ENCODE data around the gene WDR47. TPM values are rescaled to one million over a fixed set of nuclear protein-coding genes. Genes with fewer than 3 reads are reported as not detected.

WDR47 gene
- total and polyA plus RNA-seq, 2 experiments from 2014 or later = 15.5 to 17.9 TPM

DNA sequence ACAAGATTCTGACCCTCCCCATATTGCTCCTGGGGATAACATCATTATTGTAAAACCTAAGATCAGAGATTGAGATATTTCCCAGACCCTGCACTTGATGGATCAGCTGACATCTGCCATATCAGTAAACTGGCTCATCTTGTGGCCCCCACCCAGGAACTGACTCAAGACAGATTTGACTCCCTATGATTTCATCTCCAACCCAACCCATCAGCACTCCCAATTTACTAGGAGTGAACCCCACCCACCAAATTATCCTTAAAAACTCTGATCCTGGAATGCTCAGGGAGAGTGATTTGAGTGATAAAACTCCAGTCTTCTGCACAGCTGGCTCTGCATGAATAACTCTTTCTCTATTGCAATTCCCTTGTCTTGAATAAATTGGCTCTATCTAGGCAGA, 72.6 kb downstream of the WDR47 start:
- H2AFZ ChIP-seq = no peak overlapping the region
- no peaks in the 10 kb centered on the region for H4K20me1 ChIP-seq (ENCODE audit: insufficient read depth)
- H3K27me3 ChIP-seq (replicated peaks; ENCODE audit: insufficient read depth) = no peaks in the 10 kb centered on the region
- no peak for DNase-seq
- H3K4me3 ChIP-seq = no peak overlapping the region
- H3K9me2 ChIP-seq (ENCODE audit: insufficient read depth) = no peaks in the 10 kb centered on the region
- peaks cover 11% of the 10 kb centered on the region for H3K36me3 ChIP-seq (ENCODE audit: low read depth)
- H3K4me2 ChIP-seq (ENCODE audit: unreplicated experiment) = no peak overlapping the region
- H3K79me2 ChIP-seq (ENCODE audit: insufficient read depth) = no peaks in the 10 kb centered on the region
- no peaks in the 10 kb centered on the region for H3K4me1 ChIP-seq (ENCODE audit: insufficient read depth)
- in situ Hi-C loops (cut with MboI) = no loop called here
- H3F3A ChIP-seq (ENCODE audit: insufficient read depth) = peaks cover 3% of the 10 kb centered on the region; the same call in 1 of the 2 replicates
- no peak overlapping the region for H3K9ac ChIP-seq
- no peak overlapping the region for H3K27ac ChIP-seq
- H3K9me3 ChIP-seq (ENCODE audit: low read depth) = no peaks in the 10 kb centered on the region
- TF ChIP-seq EZH2phosphoT487 (IDR thresholded peaks at IDR 0.05; ENCODE audit: insufficient read depth, low read depth) (no peak), EZH2 (IDR thresholded peaks at IDR 0.05; ENCODE audit: insufficient read depth, poor library complexity, severe bottlenecking) (no peak)

DNA sequence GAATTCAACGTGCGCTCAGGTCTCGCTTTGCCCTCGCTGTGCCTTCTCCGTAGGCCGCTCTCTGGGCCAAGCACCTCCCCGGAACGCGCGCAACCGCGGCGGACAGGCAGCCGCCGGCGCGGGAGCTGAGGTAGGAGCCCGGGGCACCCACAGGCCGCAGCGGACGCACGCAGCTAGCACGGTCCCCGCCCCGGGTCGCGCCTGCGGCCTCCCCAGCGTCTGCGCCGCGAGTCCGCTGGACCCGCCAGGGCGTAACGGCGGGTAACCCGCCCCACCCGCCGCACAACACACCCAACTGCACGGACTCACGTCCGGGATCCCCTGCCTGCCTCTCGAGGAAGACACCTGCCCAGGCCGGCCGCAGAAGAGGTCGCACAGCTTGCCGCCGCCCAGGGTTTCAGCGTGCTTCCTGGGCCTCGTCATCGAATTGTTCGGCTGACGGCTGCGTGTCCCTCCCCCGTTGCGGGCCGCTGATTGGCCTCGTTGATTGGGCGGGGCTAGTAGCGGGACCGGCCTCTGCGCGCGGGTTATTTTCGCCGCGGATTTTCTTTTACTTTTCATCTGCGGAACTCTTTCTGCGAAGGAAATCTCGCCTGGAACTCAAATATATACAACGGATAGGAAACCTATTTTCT, 78.7 kb downstream of the WDR47 start, which contains the start of gene CLCC1:
TSS of gene CLCC1 (minus strand) at position 433 of the 635 bp plus-strand sequence. CDS start 13,047 bp downstream, outside the sequence.
- Histone ChIP-seq H2AFZ (peak within 1 kb of the TSS; percentile 91), H3K36me3 (ENCODE audit: low read depth) (no peaks in the 10 kb centered on the region), H3K9me2 (ENCODE audit: insufficient read depth) (no peaks in the 10 kb centered on the region), H3K27me3 (replicated peaks; ENCODE audit: insufficient read depth) (no peaks in the 10 kb centered on the region), H3K79me2 (ENCODE audit: insufficient read depth) (peaks cover 44% of the 10 kb centered on the region), H3K4me2 (ENCODE audit: unreplicated experiment) (peak within 1 kb of the TSS; percentile 95), H3F3A (ENCODE audit: insufficient read depth) (peaks cover 23% of the 10 kb centered on the region), H3K9me3 (ENCODE audit: low read depth) (no peaks in the 10 kb centered on the region), H3K4me3 (peak within 1 kb of the TSS; percentile 88), H3K9ac (peak within 1 kb of the TSS; percentile 93), H3K4me1 (ENCODE audit: insufficient read depth) (peaks cover 7% of the 10 kb centered on the region), H4K20me1 (ENCODE audit: insufficient read depth) (no peaks in the 10 kb centered on the region), H3K27ac (peak within 1 kb of the TSS; percentile 93)
- 0 to 1% methylated on average over 68 of the region's 72 CpGs for WGBS, 2 experiments (ENCODE audit: low coverage in 1 of 2, low lambda C conversion rate in 2 of 2, missing lambda C conversion rate in 2 of 2)
- DNase-seq = peak; percentile 98
- no peak for TF ChIP-seq EZH2 (IDR thresholded peaks at IDR 0.05; ENCODE audit: insufficient read depth, poor library complexity, severe bottlenecking)
- no peak for TF ChIP-seq EZH2phosphoT487 (IDR thresholded peaks at IDR 0.05; ENCODE audit: insufficient read depth, low read depth)
- in situ Hi-C loops (cut with MboI) = no loop called here

DNA sequence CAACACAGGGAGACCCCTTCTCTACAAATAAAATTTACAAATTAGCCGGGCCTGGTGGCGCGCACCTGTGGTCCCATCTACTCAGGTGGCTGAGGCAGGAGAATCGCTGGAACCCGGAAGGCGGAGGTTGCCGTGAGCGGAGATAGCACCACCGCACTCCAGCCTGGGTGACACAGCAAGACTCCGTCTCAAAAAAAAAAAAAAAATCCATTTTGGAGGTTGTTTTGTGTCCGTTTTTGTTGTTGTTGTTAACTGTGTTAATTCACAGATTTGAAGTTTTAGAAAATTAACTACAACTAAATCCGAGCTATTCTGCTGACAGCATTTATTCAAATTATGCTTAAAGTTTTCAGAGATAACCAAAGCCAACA, 79.2 kb downstream of the WDR47 start:
- H3F3A ChIP-seq (ENCODE audit: insufficient read depth) = peaks cover 23% of the 10 kb centered on the region
- peaks cover 49% of the 10 kb centered on the region for H3K79me2 ChIP-seq (ENCODE audit: insufficient read depth)
- peak; percentile 49 for DNase-seq
- H3K27me3 ChIP-seq (replicated peaks; ENCODE audit: insufficient read depth) = no peaks in the 10 kb centered on the region
- no peaks in the 10 kb centered on the region for H3K9me2 ChIP-seq (ENCODE audit: insufficient read depth)
- H3K9ac ChIP-seq = peak overlapping the region; percentile 93
- H3K4me1 ChIP-seq (ENCODE audit: insufficient read depth) = peaks cover 7% of the 10 kb centered on the region
- no peaks in the 10 kb centered on the region for H4K20me1 ChIP-seq (ENCODE audit: insufficient read depth)
- WGBS, 2 experiments (ENCODE audit: low coverage in 1 of 2, low lambda C conversion rate in 2 of 2, missing lambda C conversion rate in 2 of 2) = 21 to 24% methylated on average over 12 of the region's 12 CpGs
- H3K36me3 ChIP-seq (ENCODE audit: low read depth) = no peaks in the 10 kb centered on the region
- H3K27ac ChIP-seq = peak overlapping the region; percentile 93
- H3K4me3 ChIP-seq = peak overlapping the region; percentile 88
- no peak for TF ChIP-seq EZH2phosphoT487 (IDR thresholded peaks at IDR 0.05; ENCODE audit: insufficient read depth, low read depth)
- no peak for TF ChIP-seq EZH2 (IDR thresholded peaks at IDR 0.05; ENCODE audit: insufficient read depth, poor library complexity, severe bottlenecking)
- H3K4me2 ChIP-seq (ENCODE audit: unreplicated experiment) = peak overlapping the region; percentile 95
- H3K9me3 ChIP-seq (ENCODE audit: low read depth) = no peaks in the 10 kb centered on the region
- in situ Hi-C loops (cut with MboI) = no loop called here
- H2AFZ ChIP-seq = peak overlapping the region; percentile 91

DNA sequence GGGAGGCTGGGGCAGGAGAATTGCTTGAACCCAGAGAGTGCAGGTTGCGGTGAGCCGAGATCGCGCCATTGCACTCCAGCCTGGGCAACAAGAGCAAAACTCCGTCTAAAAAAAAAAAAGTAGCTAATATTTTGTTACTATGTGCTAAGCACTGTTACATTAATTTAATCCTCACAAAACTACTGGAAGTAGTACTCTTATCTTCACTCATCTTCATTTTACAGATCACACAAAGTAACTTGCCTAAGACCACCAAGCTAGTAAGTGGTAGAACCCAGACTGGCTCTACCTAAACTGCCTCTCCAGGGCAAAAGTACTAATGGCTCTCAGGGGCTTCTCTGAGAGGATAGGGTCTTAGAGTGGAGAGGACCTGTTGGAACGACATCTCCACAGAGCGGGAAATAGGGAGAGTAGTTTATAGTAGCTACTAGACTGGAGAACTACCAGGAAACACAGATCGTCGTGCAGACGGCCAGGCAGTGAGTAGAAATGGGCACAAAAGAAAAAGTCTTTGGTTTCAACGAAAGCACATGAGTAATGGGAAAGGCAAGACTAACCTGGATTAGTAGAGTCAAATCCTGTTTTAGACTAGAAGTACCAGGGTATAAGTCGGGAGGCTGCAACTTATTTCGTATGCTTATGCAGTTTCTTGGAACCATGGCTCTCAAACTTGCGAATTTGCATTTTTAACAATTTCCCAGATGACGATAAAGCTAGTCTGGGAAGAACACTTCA, 80.0 kb downstream of the WDR47 start:
- Histone ChIP-seq H2AFZ (peak overlapping the region; percentile 91), H3K4me2 (ENCODE audit: unreplicated experiment) (peak overlapping the region; percentile 95), H3K79me2 (ENCODE audit: insufficient read depth) (peaks cover 57% of the 10 kb centered on the region), H3K9me2 (ENCODE audit: insufficient read depth) (no peaks in the 10 kb centered on the region), H3K9me3 (ENCODE audit: low read depth) (no peaks in the 10 kb centered on the region), H3K9ac (peak overlapping the region; percentile 93), H3K36me3 (ENCODE audit: low read depth) (no peaks in the 10 kb centered on the region), H3K27ac (peak overlapping the region; percentile 93), H3K4me3 (peak overlapping the region; percentile 88), H3K27me3 (replicated peaks; ENCODE audit: insufficient read depth) (no peaks in the 10 kb centered on the region), H3K4me1 (ENCODE audit: insufficient read depth) (peaks cover 7% of the 10 kb centered on the region), H3F3A (ENCODE audit: insufficient read depth) (peaks cover 23% of the 10 kb centered on the region), H4K20me1 (ENCODE audit: insufficient read depth) (no peaks in the 10 kb centered on the region)
- WGBS, 2 experiments (ENCODE audit: low coverage in 1 of 2, low lambda C conversion rate in 2 of 2, missing lambda C conversion rate in 2 of 2) = 83% methylated on average over 15 of the region's 15 CpGs
- no peak for DNase-seq
- TF ChIP-seq EZH2 (IDR thresholded peaks at IDR 0.05; ENCODE audit: insufficient read depth, poor library complexity, severe bottlenecking) = no peak
- no peak for TF ChIP-seq EZH2phosphoT487 (IDR thresholded peaks at IDR 0.05; ENCODE audit: insufficient read depth, low read depth)
- in situ Hi-C loops (cut with MboI) = no loop called here

Measured in GM23248 (cell line).